ENCODE data around the gene PPP1R3C.

The PPP1R3C gene

DNA sequence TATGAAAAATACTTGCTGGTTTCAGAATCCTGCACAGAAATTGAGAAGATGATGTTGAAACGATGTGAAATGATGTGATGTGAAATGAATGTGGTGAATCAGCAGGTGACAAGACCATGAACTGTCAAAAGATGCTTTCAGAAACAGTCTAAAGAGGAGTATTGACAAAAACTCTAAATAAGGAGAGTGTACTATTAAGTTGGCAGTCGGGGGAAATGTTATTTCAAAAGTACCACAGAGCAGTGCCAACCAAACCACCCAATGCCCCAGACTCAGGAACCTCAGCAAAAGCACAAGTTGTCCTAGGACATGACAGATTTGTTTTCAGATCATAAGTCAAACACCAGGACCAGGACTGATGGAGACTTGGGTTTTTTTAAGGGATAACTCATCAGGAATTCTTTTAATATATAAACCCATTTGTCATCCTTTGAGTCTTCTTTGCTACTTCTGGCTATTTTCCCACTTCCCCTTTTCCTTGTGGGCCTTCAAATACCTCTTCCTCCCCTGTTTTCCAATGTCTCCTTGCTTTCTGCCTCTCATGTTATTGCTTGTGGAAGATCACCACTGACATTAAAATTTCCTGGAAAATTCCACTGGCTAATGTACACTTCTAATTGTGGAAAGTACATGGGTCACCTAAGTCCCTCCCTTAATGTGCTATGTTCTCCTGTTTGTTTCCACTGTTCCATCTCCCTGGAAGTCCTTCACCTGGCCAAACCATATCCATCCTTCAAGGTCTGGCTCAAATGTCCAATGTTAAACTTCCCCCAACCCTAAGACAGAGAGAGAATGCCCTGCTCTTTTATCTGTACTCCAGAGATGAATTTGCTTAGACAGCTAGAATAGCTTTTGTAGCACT, 10.2 kb upstream of the PPP1R3C start:
- Histone ChIP-seq H3K27me3 (ENCODE audit: insufficient read depth, low read length, poor library complexity) (peaks cover 4% of the 10 kb centered on the region), H3K4me3 (ENCODE audit: low read depth in 1 of 2, low read length in 2 of 2) (no peak overlapping the region), H3K4me2 (ENCODE audit: insufficient read depth, low read length) (no peak overlapping the region), H3K79me2 (ENCODE audit: insufficient read depth, low read length) (no peaks in the 10 kb centered on the region), H3K9ac (ENCODE audit: low read depth, low read length) (no peak overlapping the region), H3K36me3 (ENCODE audit: insufficient read depth, low read length) (no peaks in the 10 kb centered on the region), H2AFZ (ENCODE audit: low read depth, low read length) (no peak overlapping the region), H4K20me1 (ENCODE audit: insufficient read depth, low read length) (no peaks in the 10 kb centered on the region), H3K4me1 (ENCODE audit: insufficient read depth, low read length) (no peaks in the 10 kb centered on the region), H3K27ac (ENCODE audit: low read length) (no peak overlapping the region), H3K9me3 (ENCODE audit: insufficient read depth, low read length, severe bottlenecking) (no peaks in the 10 kb centered on the region)
- ATAC-seq (ENCODE audit: insufficient read depth, low read depth) (no peak), DNase-seq (no peak)
- TF ChIP-seq, protein P1, sequence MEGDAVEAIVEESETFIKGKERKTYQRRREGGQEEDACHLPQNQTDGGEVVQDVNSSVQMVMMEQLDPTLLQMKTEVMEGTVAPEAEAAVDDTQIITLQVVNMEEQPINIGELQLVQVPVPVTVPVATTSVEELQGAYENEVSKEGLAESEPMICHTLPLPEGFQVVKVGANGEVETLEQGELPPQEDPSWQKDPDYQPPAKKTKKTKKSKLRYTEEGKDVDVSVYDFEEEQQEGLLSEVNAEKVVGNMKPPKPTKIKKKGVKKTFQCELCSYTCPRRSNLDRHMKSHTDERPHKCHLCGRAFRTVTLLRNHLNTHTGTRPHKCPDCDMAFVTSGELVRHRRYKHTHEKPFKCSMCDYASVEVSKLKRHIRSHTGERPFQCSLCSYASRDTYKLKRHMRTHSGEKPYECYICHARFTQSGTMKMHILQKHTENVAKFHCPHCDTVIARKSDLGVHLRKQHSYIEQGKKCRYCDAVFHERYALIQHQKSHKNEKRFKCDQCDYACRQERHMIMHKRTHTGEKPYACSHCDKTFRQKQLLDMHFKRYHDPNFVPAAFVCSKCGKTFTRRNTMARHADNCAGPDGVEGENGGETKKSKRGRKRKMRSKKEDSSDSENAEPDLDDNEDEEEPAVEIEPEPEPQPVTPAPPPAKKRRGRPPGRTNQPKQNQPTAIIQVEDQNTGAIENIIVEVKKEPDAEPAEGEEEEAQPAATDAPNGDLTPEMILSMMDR (IDR thresholded peaks at IDR 0.05; ENCODE audit: borderline replicate concordance, extremely low read depth, low read length, poor library complexity, severe bottlenecking), result no peak
- TF ChIP-seq EZH2 (IDR thresholded peaks at IDR 0.05; ENCODE audit: borderline replicate concordance, low read depth, low read length, severe bottlenecking), result no peak

DNA sequence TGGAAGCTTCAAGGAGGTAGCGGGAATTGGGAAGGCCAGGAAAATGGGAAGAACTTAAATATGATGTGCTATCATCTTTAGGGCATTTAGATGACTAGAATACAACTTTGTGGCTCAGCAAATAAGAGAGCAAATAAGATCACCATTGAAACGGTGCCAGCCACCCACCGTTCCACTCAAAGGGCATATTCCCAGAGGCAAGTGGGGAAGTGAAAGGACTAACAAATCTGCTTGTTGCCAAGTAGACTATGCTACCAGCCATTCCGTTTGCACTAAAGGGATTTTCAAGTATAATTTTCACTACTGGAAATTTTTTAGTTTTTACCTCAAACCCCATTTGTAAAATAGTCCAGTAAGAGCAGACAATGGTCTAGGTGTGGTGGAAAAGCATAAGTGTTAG, 4.0 kb upstream of the PPP1R3C start:
- DNase-seq (no peak), ATAC-seq (ENCODE audit: insufficient read depth, low read depth) (no peak)
- H3K9me3 ChIP-seq (ENCODE audit: insufficient read depth, low read length, severe bottlenecking), result no peaks in the 10 kb centered on the region
- no peak overlapping the region for H3K27ac ChIP-seq (ENCODE audit: low read length)
- H3K4me3 ChIP-seq (ENCODE audit: low read depth in 1 of 2, low read length in 2 of 2), result no peak overlapping the region
- TF ChIP-seq EZH2 (IDR thresholded peaks at IDR 0.05; ENCODE audit: borderline replicate concordance, low read depth, low read length, severe bottlenecking), result no peak
- TF ChIP-seq, protein P1 (IDR thresholded peaks at IDR 0.05; ENCODE audit: borderline replicate concordance, extremely low read depth, low read length, poor library complexity, severe bottlenecking), result no peak
- H3K36me3 ChIP-seq (ENCODE audit: insufficient read depth, low read length), result no peaks in the 10 kb centered on the region
- H3K79me2 ChIP-seq (ENCODE audit: insufficient read depth, low read length), result no peaks in the 10 kb centered on the region
- no peaks in the 10 kb centered on the region for H3K27me3 ChIP-seq (ENCODE audit: insufficient read depth, low read length, poor library complexity)
- no peak overlapping the region for H3K4me2 ChIP-seq (ENCODE audit: insufficient read depth, low read length)
- no peaks in the 10 kb centered on the region for H4K20me1 ChIP-seq (ENCODE audit: insufficient read depth, low read length)
- H2AFZ ChIP-seq (ENCODE audit: low read depth, low read length), result no peak overlapping the region
- no peak overlapping the region for H3K9ac ChIP-seq (ENCODE audit: low read depth, low read length)
- no peaks in the 10 kb centered on the region for H3K4me1 ChIP-seq (ENCODE audit: insufficient read depth, low read length)

DNA sequence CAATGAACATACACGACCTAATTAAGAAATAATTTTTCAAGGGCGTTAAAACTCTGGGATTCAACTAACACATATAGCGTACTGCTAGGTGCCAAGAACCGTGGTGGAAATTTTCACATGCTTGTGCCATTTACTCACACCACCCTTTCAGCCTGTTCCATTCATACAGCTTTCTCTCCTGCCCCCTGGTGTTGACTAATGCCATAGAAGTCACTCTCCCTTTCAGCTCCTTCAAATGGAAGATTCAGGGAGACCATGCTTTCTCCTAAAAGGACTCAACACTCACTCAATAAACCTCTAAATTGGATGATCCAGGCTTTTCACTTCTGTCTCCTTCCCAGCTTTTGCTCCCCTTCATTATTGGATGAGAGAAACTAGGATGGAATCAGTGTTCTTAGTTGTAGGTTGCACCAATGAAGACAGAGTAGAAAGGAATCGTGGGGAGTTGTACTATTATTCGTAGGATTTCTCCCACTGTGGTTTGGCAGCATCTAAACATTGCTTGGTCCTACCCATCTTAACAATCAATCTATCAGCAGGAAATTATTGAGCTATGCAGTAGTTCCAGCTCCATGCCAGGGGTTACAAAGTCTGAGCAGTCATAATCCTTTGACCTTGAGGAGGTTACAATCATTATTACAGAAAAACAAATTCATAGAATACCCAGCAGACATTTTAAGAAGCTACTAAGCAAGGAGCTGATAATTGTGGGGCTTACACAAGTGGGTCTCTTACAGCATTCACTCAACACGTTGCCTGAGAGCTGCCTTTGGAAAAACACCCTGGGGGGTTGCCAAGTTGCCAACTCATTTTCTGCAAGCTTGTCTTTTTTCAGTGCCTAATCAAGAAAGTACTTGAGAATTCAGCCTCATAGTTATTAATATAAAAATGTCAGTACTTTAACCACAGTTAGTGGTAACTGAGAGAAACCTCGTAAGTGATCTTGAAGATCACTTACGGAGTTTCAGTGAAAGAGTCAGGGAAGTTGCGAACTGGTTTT, 2.8 kb upstream of the PPP1R3C start:
- Histone ChIP-seq H3K9ac (ENCODE audit: low read depth, low read length) (no peak overlapping the region), H3K27me3 (ENCODE audit: insufficient read depth, low read length, poor library complexity) (no peaks in the 10 kb centered on the region), H3K9me3 (ENCODE audit: insufficient read depth, low read length, severe bottlenecking) (no peaks in the 10 kb centered on the region), H3K27ac (ENCODE audit: low read length) (no peak overlapping the region), H3K4me2 (ENCODE audit: insufficient read depth, low read length) (no peak overlapping the region), H3K36me3 (ENCODE audit: insufficient read depth, low read length) (no peaks in the 10 kb centered on the region), H3K4me1 (ENCODE audit: insufficient read depth, low read length) (no peaks in the 10 kb centered on the region), H4K20me1 (ENCODE audit: insufficient read depth, low read length) (no peaks in the 10 kb centered on the region), H3K79me2 (ENCODE audit: insufficient read depth, low read length) (no peaks in the 10 kb centered on the region), H2AFZ (ENCODE audit: low read depth, low read length) (no peak overlapping the region), H3K4me3 (ENCODE audit: low read depth in 1 of 2, low read length in 2 of 2) (no peak overlapping the region)
- DNase-seq (peak; percentile 64), ATAC-seq (ENCODE audit: insufficient read depth, low read depth) (peak; percentile 96)
- no peak for TF ChIP-seq EZH2 (IDR thresholded peaks at IDR 0.05; ENCODE audit: borderline replicate concordance, low read depth, low read length, severe bottlenecking)
- TF ChIP-seq, protein P1 (IDR thresholded peaks at IDR 0.05; ENCODE audit: borderline replicate concordance, extremely low read depth, low read length, poor library complexity, severe bottlenecking), result peak; percentile 83
